SK-N-SH (cell line): ENCODE measurements around the gene FAM221B. TPM values are rescaled to one million over a fixed set of nuclear protein-coding genes. Genes with fewer than 3 reads are reported as not detected.

Experiments
- CTCF ChIA-PET: fragments of 300-600, 350-600 bp; formaldehyde crosslinking; extraction: SDS; loops from one replicate; lab custom pipeline; 2021; lab: Yijun Ruan, JAX
- POLR2A ChIA-PET: fragments of 350-600 bp; sonication (Branson Sonifier 250); formaldehyde crosslinking; extraction: SDS; loops from one replicate; lab custom pipeline; 2020; ENCODE audit warnings: antibody characterized with exemption, inconsistent platforms; lab: Yijun Ruan, JAX
- DNase-seq: peaks from one replicate; pipeline ENCODE4 v3.0.0; 2012
- H2AFZ ChIP-seq: fragments of 200-600 bp; sonication (generic); 2 replicates; pipeline ENCODE4 v1.8.1; 2016; ENCODE audit warnings: antibody characterized with exemption, mild to moderate bottlenecking, low read depth
- H3F3A ChIP-seq: fragments of 200-600 bp; sonication (generic); replicated peaks from 2 replicates; pipeline ENCODE3; 2016; ENCODE audit warnings: antibody characterized with exemption, mild to moderate bottlenecking; ENCODE audit not compliant: insufficient read depth
- H3K27ac ChIP-seq, 2 experiments: fragments of 200-500 bp in 1 of 2; fragments of 200-600 bp in 1 of 2; sonication (Bioruptor generic) in 1 of 2; sonication (generic), shearing (Covaris generic) in 1 of 2; 2 replicates each; pipeline versions ENCODE4 v1.5.1 to v1.6.1; 2014 to 2016; ENCODE audit warnings: low read depth in 2 of 2, inconsistent platforms in 1 of 2, low read length in 1 of 2, mild to moderate bottlenecking in 1 of 2, mixed read lengths in 1 of 2
- H3K27me3 ChIP-seq: fragments of 200-600 bp; sonication (generic), shearing (Covaris generic); 2 replicates; pipeline ENCODE4 v1.6.1; 2016; ENCODE audit warnings: mixed run types; ENCODE audit not compliant: insufficient read depth
- H3K36me3 ChIP-seq, 2 experiments: fragments of 200-500 bp in 1 of 2; fragments of 200-600 bp in 1 of 2; sonication (Bioruptor generic) in 1 of 2; sonication (generic) in 1 of 2; replicated peaks in 1 of 2; 2 replicates each; pipeline versions ENCODE3 to v1.5.1; 2014 to 2016; ENCODE audit warnings: low read length in 1 of 2, mild to moderate bottlenecking in 1 of 2; ENCODE audit not compliant: insufficient read depth in 2 of 2, control insufficient read depth in 1 of 2
- H3K4me1 ChIP-seq, 2 experiments: fragments of 200-500 bp in 1 of 2; fragments of 200-600 bp in 1 of 2; sonication (Bioruptor generic) in 1 of 2; sonication (generic), shearing (Covaris generic) in 1 of 2; 2 replicates each; pipeline versions ENCODE4 v1.5.1 to v1.6.1; 2014 to 2016; ENCODE audit warnings: low read depth in 1 of 2, low read length in 1 of 2, mixed run types in 1 of 2; ENCODE audit not compliant: insufficient read depth in 2 of 2, control insufficient read depth in 1 of 2
- H3K4me2 ChIP-seq: fragments of 200-600 bp; sonication (generic), shearing (Covaris generic); 2 replicates; pipeline ENCODE4 v1.6.1; 2017; ENCODE audit warnings: mixed run types
- H3K4me3 ChIP-seq, 2 experiments: fragments of 200-500 bp in 1 of 2; fragments of 200-600 bp in 1 of 2; sonication (Bioruptor generic) in 1 of 2; sonication (generic), shearing (Covaris generic) in 1 of 2; 2 replicates each; pipeline versions ENCODE4 v1.5.1 to v1.8.1; 2014 to 2016; ENCODE audit warnings: low read depth in 2 of 2, inconsistent platforms in 1 of 2, low read length in 1 of 2, mild to moderate bottlenecking in 1 of 2, mixed read lengths in 1 of 2, moderate library complexity in 1 of 2
- H3K79me2 ChIP-seq: fragments of 200-600 bp; sonication (generic); 2 replicates; pipeline ENCODE4 v1.8.1; 2017; ENCODE audit warnings: mild to moderate bottlenecking; ENCODE audit not compliant: insufficient read depth
- H3K9ac ChIP-seq: fragments of 200-600 bp; sonication (generic); 2 replicates; pipeline ENCODE4 v1.6.1; 2017; ENCODE audit warnings: mixed run types
- H3K9me2 ChIP-seq: fragments of 200-600 bp; sonication (generic); 2 replicates; pipeline ENCODE4 v1.6.1; 2017; ENCODE audit warnings: mixed run types
- H3K9me3 ChIP-seq: fragments of 200-600 bp; sonication (generic); 2 replicates; pipeline ENCODE4 v1.6.1; 2017; ENCODE audit warnings: mixed run types, mild to moderate bottlenecking, moderate library complexity
- H4K20me1 ChIP-seq: fragments of 200-600 bp; sonication (generic); 2 replicates; pipeline ENCODE4 v1.6.1; 2017; ENCODE audit warnings: mild to moderate bottlenecking, mixed run types; ENCODE audit not compliant: insufficient read depth
- CHD2 ChIP-seq: fragments of 150-350 bp; IDR thresholded peaks from 2 replicates; pipeline ENCODE4 v1.6.1; 2018; ENCODE audit warnings: low read length; ENCODE audit not compliant: partially characterized antibody
- FOSL2 ChIP-seq: IDR thresholded peaks from 2 replicates; pipeline ENCODE4 v1.4.0; 2012; ENCODE audit warnings: low read depth, mild to moderate bottlenecking, moderate library complexity, borderline replicate concordance
- FOXJ3 ChIP-seq: sonication (generic); formaldehyde crosslinking; IDR thresholded peaks from 2 replicates; pipeline ENCODE4 v1.5.1; 2020; ENCODE audit warnings: mild to moderate bottlenecking, missing genetic modification reagents
- GABPA ChIP-seq: IDR thresholded peaks from 2 replicates; pipeline ENCODE4 v1.4.0; 2012; ENCODE audit warnings: low read depth, mild to moderate bottlenecking
- MEF2A ChIP-seq: IDR thresholded peaks from 2 replicates; pipeline ENCODE4 v1.4.0; 2012; ENCODE audit warnings: low read depth, borderline replicate concordance
- MXI1 ChIP-seq: IDR thresholded peaks from 2 replicates; pipeline ENCODE4 v1.6.1; 2012; ENCODE audit warnings: mild to moderate bottlenecking, low read depth, low read length, improper control_type of control experiment
- NFIC ChIP-seq: IDR thresholded peaks from 2 replicates; pipeline ENCODE4 v1.4.0; 2012; ENCODE audit warnings: borderline replicate concordance
- POLR2AphosphoS5 ChIP-seq: IDR thresholded peaks from 2 replicates; pipeline ENCODE4 v1.6.1; 2012; ENCODE audit warnings: low read depth, low read length
- RAD21 ChIP-seq: IDR thresholded peaks from 2 replicates; pipeline ENCODE4 v1.6.1; 2012; ENCODE audit warnings: mild to moderate bottlenecking, low read length
- RCOR1 ChIP-seq: fragments of 150-350 bp; IDR thresholded peaks from 2 replicates; pipeline ENCODE4 v1.6.1; 2017; ENCODE audit warnings: antibody characterized with exemption, low read length
- RFX5 ChIP-seq: IDR thresholded peaks from 2 replicates; pipeline ENCODE4 v1.6.1; 2012; ENCODE audit warnings: mild to moderate bottlenecking, improper control_type of control experiment, low read length
- RXRA ChIP-seq: IDR thresholded peaks from 2 replicates; pipeline ENCODE4 v1.4.0; 2012; ENCODE audit warnings: low read depth, mild to moderate bottlenecking, borderline replicate concordance
- YY1 ChIP-seq: IDR thresholded peaks from 2 replicates; pipeline ENCODE4 v1.4.0; 2012; ENCODE audit warnings: low read depth, mild to moderate bottlenecking
- WGBS: methylation state at CpG from one replicate; pipeline ENCODE4 v1.1.6; 2017; ENCODE audit warnings: low lambda C conversion rate; 5-methylcytosine and 5-hydroxymethylcytosine counted together
- polyA plus RNA-seq, 3 experiments: library from polyadenylated mRNA; depleted of rRNA; stranded (reverse); fragments of >200 nt; gene quantifications; 2 replicates each; pipeline ENCODE4 v1.2.3, GENCODE V29; 2012
- TF ChIP-seq, protein P1 (sequence below): IDR thresholded peaks from 2 replicates; pipeline ENCODE4 v1.4.0; 2012; ENCODE audit warnings: low read depth, borderline replicate concordance
- TF ChIP-seq, protein P2 (sequence below): IDR thresholded peaks from 2 replicates; pipeline ENCODE4; 2012
- TF ChIP-seq, protein P3 (sequence below): IDR thresholded peaks from 2 replicates; pipeline ENCODE4 v1.4.0; 2012; ENCODE audit warnings: low read depth, borderline replicate concordance
- TF ChIP-seq, protein P4 (sequence below): fragments of 150-350 bp; IDR thresholded peaks from 2 replicates; pipeline ENCODE4 v1.6.1; 2017; ENCODE audit warnings: antibody characterized with exemption, low read length, low read depth, borderline replicate concordance
- TF ChIP-seq, protein P5 (sequence below): IDR thresholded peaks from 2 replicates; pipeline ENCODE4 v1.6.1; 2012; ENCODE audit warnings: mild to moderate bottlenecking, low read depth, low read length, moderate library complexity

Gene FAM221B
- polyA plus RNA-seq, 1 of the 3 experiments (the other 2 are of a cell fraction): not detected

DNA sequence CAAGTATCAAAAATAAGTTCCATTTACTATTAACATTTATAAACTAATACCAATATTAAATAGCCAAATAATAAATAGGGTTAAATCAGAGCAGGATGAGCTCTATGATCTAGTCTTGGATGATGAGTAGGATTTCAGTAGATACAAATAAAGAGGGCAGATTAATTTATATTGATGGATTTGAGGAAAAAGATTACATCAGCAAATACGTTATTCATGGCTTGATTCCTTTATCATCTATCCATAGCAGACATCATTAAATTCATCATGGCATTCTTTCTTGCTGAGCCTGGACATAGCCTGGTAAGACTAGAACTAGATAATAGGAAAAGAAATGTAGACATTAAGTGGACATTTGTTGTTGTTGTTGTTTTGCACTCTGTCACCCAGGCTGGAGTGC lies 61.1 kb downstream of the FAM221B start:
- H3K4me3 ChIP-seq: no peak overlapping the region
- peaks cover 5% of the 10 kb centered on the region for H3F3A ChIP-seq
- H3K36me3 ChIP-seq: no peaks in the 10 kb centered on the region
- 97% methylated on average over 1 of the region's 1 CpG for WGBS
- H3K79me2 ChIP-seq: no peaks in the 10 kb centered on the region
- H3K27ac ChIP-seq: no peak overlapping the region
- no peak overlapping the region for H3K4me2 ChIP-seq
- no peaks in the 10 kb centered on the region for H4K20me1 ChIP-seq
- peaks cover 5 to 11% of the 10 kb centered on the region in 2 experiments; a peak in 3 of 4 replicates for H3K4me1 ChIP-seq
- no peaks in the 10 kb centered on the region for H3K9me2 ChIP-seq
- H3K9me3 ChIP-seq: no peaks in the 10 kb centered on the region
- TF ChIP-seq FOSL2: no peak
- no peak for TF ChIP-seq CHD2
- TF ChIP-seq GABPA: no peak
- TF ChIP-seq MXI1: no peak
- no peak for TF ChIP-seq FOXJ3 (CRISPR knock-in tag)
- no peak for TF ChIP-seq RCOR1
- TF ChIP-seq, protein P1, sequence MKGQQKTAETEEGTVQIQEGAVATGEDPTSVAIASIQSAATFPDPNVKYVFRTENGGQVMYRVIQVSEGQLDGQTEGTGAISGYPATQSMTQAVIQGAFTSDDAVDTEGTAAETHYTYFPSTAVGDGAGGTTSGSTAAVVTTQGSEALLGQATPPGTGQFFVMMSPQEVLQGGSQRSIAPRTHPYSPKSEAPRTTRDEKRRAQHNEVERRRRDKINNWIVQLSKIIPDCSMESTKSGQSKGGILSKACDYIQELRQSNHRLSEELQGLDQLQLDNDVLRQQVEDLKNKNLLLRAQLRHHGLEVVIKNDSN: no peak
- TF ChIP-seq, protein P2, sequence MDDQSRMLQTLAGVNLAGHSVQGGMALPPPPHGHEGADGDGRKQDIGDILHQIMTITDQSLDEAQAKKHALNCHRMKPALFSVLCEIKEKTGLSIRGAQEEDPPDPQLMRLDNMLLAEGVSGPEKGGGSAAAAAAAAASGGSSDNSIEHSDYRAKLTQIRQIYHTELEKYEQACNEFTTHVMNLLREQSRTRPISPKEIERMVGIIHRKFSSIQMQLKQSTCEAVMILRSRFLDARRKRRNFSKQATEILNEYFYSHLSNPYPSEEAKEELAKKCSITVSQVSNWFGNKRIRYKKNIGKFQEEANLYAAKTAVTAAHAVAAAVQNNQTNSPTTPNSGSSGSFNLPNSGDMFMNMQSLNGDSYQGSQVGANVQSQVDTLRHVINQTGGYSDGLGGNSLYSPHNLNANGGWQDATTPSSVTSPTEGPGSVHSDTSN: no peak
- TF ChIP-seq POLR2AphosphoS5: no peak
- ChIA-PET POLR2A (no interaction called here), CTCF (interaction anchor here (1.0 to 2.1 kb wide), 2 partner anchors 23 to 71 kb away, joined by 5 to 6 read pairs; no protein-coding TSS in a partner anchor)
- H3K9ac ChIP-seq: no peak overlapping the region
- DNase-seq: no peak
- no peaks in the 10 kb centered on the region for H3K27me3 ChIP-seq
- H2AFZ ChIP-seq: no peak overlapping the region

DNA sequence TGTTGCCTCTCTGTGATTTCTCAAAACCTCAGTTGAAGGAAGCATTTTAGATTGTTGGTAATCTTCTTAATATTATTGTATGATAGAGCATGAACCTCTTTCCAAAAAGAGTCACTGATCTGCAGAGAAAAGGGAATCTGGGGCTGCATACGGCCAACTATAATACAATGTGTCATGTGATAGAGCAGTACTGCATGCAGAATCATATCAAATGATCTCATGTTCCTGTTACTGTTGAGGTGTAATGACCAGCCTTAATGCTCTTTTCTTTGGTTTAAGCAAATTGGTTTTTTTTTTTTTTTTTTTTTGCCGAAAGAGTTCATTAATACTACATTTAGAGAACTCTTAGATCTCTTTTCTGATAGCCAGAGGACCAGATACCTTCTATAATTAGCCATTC lies 61.5 kb downstream of the FAM221B start:
- Histone ChIP-seq H3F3A (peaks cover 5% of the 10 kb centered on the region), H3K4me2 (no peak overlapping the region), H3K9ac (no peak overlapping the region), H3K36me3 (no peaks in the 10 kb centered on the region), H3K4me3 (no peak overlapping the region), H3K9me2 (no peaks in the 10 kb centered on the region), H3K79me2 (no peaks in the 10 kb centered on the region), H2AFZ (no peak overlapping the region), H3K9me3 (no peaks in the 10 kb centered on the region), H3K27me3 (no peaks in the 10 kb centered on the region), H3K27ac (no peak overlapping the region), H4K20me1 (no peaks in the 10 kb centered on the region), H3K4me1 (peaks cover 5 to 11% of the 10 kb centered on the region in 2 experiments; a peak in 3 of 4 replicates)
- WGBS: 76% methylated on average over 2 of the region's 2 CpGs
- CTCF ChIA-PET: interaction anchor here (1.0 kb wide), 1 partner anchor 24 kb away, joined by 5 read pairs; no protein-coding TSS in a partner anchor
- POLR2A ChIA-PET: no interaction called here
- DNase-seq: no peak
- no peak for TF ChIP-seq MEF2A
- TF ChIP-seq YY1: no peak
- TF ChIP-seq NFIC: no peak
- TF ChIP-seq, protein P1: no peak
- no peak for TF ChIP-seq POLR2AphosphoS5
- TF ChIP-seq, protein P3, sequence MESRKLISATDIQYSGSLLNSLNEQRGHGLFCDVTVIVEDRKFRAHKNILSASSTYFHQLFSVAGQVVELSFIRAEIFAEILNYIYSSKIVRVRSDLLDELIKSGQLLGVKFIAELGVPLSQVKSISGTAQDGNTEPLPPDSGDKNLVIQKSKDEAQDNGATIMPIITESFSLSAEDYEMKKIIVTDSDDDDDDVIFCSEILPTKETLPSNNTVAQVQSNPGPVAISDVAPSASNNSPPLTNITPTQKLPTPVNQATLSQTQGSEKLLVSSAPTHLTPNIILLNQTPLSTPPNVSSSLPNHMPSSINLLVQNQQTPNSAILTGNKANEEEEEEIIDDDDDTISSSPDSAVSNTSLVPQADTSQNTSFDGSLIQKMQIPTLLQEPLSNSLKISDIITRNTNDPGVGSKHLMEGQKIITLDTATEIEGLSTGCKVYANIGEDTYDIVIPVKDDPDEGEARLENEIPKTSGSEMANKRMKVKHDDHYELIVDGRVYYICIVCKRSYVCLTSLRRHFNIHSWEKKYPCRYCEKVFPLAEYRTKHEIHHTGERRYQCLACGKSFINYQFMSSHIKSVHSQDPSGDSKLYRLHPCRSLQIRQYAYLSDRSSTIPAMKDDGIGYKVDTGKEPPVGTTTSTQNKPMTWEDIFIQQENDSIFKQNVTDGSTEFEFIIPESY: no peak
- TF ChIP-seq, protein P4, sequence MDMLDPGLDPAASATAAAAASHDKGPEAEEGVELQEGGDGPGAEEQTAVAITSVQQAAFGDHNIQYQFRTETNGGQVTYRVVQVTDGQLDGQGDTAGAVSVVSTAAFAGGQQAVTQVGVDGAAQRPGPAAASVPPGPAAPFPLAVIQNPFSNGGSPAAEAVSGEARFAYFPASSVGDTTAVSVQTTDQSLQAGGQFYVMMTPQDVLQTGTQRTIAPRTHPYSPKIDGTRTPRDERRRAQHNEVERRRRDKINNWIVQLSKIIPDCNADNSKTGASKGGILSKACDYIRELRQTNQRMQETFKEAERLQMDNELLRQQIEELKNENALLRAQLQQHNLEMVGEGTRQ: no peak
- TF ChIP-seq RAD21: no peak
- no peak for TF ChIP-seq FOSL2
- TF ChIP-seq RFX5: no peak
- no peak for TF ChIP-seq RXRA
- TF ChIP-seq, protein P5, sequence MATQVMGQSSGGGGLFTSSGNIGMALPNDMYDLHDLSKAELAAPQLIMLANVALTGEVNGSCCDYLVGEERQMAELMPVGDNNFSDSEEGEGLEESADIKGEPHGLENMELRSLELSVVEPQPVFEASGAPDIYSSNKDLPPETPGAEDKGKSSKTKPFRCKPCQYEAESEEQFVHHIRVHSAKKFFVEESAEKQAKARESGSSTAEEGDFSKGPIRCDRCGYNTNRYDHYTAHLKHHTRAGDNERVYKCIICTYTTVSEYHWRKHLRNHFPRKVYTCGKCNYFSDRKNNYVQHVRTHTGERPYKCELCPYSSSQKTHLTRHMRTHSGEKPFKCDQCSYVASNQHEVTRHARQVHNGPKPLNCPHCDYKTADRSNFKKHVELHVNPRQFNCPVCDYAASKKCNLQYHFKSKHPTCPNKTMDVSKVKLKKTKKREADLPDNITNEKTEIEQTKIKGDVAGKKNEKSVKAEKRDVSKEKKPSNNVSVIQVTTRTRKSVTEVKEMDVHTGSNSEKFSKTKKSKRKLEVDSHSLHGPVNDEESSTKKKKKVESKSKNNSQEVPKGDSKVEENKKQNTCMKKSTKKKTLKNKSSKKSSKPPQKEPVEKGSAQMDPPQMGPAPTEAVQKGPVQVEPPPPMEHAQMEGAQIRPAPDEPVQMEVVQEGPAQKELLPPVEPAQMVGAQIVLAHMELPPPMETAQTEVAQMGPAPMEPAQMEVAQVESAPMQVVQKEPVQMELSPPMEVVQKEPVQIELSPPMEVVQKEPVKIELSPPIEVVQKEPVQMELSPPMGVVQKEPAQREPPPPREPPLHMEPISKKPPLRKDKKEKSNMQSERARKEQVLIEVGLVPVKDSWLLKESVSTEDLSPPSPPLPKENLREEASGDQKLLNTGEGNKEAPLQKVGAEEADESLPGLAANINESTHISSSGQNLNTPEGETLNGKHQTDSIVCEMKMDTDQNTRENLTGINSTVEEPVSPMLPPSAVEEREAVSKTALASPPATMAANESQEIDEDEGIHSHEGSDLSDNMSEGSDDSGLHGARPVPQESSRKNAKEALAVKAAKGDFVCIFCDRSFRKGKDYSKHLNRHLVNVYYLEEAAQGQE: no peak
